Tibial nerve (tissue), 4 donors: ENCODE results near the gene UBE2D1. TPM values are rescaled to one million over a fixed set of nuclear protein-coding genes. Genes with fewer than 3 reads are reported as not detected.

ENCODE experiments used
- DNase-seq, 2 donors: peaks; one replicate each; pipeline ENCODE4 v3.0.0-alpha.2; 2019; ENCODE audit warnings: low spot score in 2 of 2
- H3K27ac ChIP-seq, 4 donors: fragments of 200-600 bp; sonication (generic) in 3 of 4; one replicate each; pipeline ENCODE4 v1.5.1; 2017 to 2019; ENCODE audit warnings: mild to moderate bottlenecking in 1 of 4
- H3K27me3 ChIP-seq, 2 donors: fragments of 200-600 bp; sonication (generic) in 1 of 2; one replicate each; pipeline versions ENCODE4 v1.5.1 to v1.6.0; 2017 to 2019
- H3K36me3 ChIP-seq, 3 donors: fragments of 200-600 bp; sonication (generic); one replicate each; pipeline ENCODE4 v1.5.1; 2018 to 2019
- H3K4me1 ChIP-seq, 4 donors: fragments of 200-600 bp; sonication (generic) in 3 of 4; one replicate each; pipeline ENCODE4 v1.5.1; 2017 to 2019
- H3K4me3 ChIP-seq, 4 donors: fragments of 200-600 bp; sonication (generic) in 3 of 4; one replicate each; pipeline ENCODE4 v1.5.1; 2017 to 2019; ENCODE audit warnings: mild to moderate bottlenecking in 1 of 4, moderate library complexity in 1 of 4
- H3K9me3 ChIP-seq, 4 donors: fragments of 200-600 bp; sonication (generic) in 3 of 4; one replicate each; pipeline ENCODE4 v1.5.1; 2017 to 2019
- EP300 ChIP-seq, 2 donors: sonication (generic); formaldehyde crosslinking; IDR thresholded peaks; one replicate each; pipeline ENCODE4 v1.6.1; 2017; ENCODE audit warnings: antibody characterized with exemption in 2 of 2, mild to moderate bottlenecking in 1 of 2
- POLR2A ChIP-seq, 2 donors: fragments of 450-650 bp; IDR thresholded peaks; one replicate each; pipeline ENCODE4 v1.6.1; 2017; ENCODE audit warnings: antibody characterized with exemption in 2 of 2, mild to moderate bottlenecking in 2 of 2, moderate library complexity in 2 of 2
- WGBS, 2 donors: methylation state at CpG; one replicate each; pipeline ENCODE4 v1.1.5; 2018; 5-methylcytosine and 5-hydroxymethylcytosine counted together
- total RNA-seq, 4 donors: library from RNA; depleted of rRNA; stranded (reverse); fragments of >200 nt; gene quantifications; one replicate each; pipeline ENCODE4 v1.1.0, GENCODE V29; 2016
- TF ChIP-seq, protein P1 (sequence below), 5 experiments: fragments of 200-600 bp in 3 of 5; fragments of 450-650 bp in 2 of 5; sonication (generic) in 3 of 5; IDR thresholded peaks; one replicate each; pipeline ENCODE4 v1.5.1; 2016 to 2019; ENCODE audit warnings: antibody characterized with exemption in 5 of 5, mild to moderate bottlenecking in 3 of 5, moderate library complexity in 2 of 5

UBE2D1 gene
- total RNA-seq, 4 donors from 2014 or later = 9.3 to 22.5 (median 12.9) TPM

- Histone ChIP-seq H3K4me1 (peaks cover 0 to 32% (median 0%) of the 10 kb centered on the region in 4 donors), H3K27ac (no peak overlapping the region), H3K36me3 (no peaks in the 10 kb centered on the region), H3K4me3 (no peak overlapping the region), H3K27me3 (no peaks in the 10 kb centered on the region), H3K9me3 (no peaks in the 10 kb centered on the region)
- WGBS, 2 donors = 48 to 61% methylated on average over 2 of the region's 2 CpGs
- TF ChIP-seq EP300 (IDR thresholded peaks at IDR 0.05) (no peak), POLR2A (IDR thresholded peaks at IDR 0.05) (no peak)
- TF ChIP-seq, protein P1, sequence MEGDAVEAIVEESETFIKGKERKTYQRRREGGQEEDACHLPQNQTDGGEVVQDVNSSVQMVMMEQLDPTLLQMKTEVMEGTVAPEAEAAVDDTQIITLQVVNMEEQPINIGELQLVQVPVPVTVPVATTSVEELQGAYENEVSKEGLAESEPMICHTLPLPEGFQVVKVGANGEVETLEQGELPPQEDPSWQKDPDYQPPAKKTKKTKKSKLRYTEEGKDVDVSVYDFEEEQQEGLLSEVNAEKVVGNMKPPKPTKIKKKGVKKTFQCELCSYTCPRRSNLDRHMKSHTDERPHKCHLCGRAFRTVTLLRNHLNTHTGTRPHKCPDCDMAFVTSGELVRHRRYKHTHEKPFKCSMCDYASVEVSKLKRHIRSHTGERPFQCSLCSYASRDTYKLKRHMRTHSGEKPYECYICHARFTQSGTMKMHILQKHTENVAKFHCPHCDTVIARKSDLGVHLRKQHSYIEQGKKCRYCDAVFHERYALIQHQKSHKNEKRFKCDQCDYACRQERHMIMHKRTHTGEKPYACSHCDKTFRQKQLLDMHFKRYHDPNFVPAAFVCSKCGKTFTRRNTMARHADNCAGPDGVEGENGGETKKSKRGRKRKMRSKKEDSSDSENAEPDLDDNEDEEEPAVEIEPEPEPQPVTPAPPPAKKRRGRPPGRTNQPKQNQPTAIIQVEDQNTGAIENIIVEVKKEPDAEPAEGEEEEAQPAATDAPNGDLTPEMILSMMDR (IDR thresholded peaks at IDR 0.05) = no peak
- no peak for DNase-seq
These were observed 13.8 kb downstream of the UBE2D1 start for GRCh38 chr10:58348571-58349033.

DNA sequence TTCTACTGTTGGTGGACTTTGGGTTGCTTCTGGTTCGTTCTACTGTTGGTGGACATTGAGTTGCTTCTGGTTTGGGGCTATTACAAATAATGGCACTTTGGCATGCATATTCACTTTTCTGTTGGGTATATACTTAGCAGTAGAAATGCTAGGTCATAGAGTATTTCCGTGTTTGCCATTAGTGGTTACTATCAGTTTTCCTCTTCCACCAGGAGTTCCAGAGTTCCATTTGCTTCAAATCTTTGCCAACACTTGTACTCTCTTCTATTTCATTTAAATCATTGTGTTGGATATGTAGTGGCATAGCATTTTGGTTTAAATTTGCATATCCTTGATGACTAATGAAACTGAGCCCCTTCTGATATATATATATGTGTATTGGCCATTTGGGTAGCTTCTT is 15.2 kb downstream of the UBE2D1 start:
- Histone ChIP-seq H3K4me3 (no peak overlapping the region), H3K36me3 (no peaks in the 10 kb centered on the region), H3K9me3 (no peaks in the 10 kb centered on the region), H3K27me3 (no peaks in the 10 kb centered on the region), H3K4me1 (peaks cover 0 to 33% (median 0%) of the 10 kb centered on the region in 4 donors), H3K27ac (no peak overlapping the region)
- no peak for DNase-seq
- TF ChIP-seq EP300 (IDR thresholded peaks at IDR 0.05) (no peak), POLR2A (IDR thresholded peaks at IDR 0.05) (no peak)
- TF ChIP-seq, protein P1 (IDR thresholded peaks at IDR 0.05) = no peak
- 91 to 93% methylated on average over 2 of the region's 2 CpGs for WGBS, 2 donors

GRCh38 chr10:58350619-58351323 is 16.0 kb downstream of the UBE2D1 start:
- Histone ChIP-seq H3K27me3 (no peaks in the 10 kb centered on the region), H3K27ac (no peak overlapping the region), H3K9me3 (no peaks in the 10 kb centered on the region), H3K36me3 (no peaks in the 10 kb centered on the region), H3K4me1 (peaks cover 0 to 36% (median 0%) of the 10 kb centered on the region in 4 donors), H3K4me3 (no peak overlapping the region)
- no peak for TF ChIP-seq EP300 (IDR thresholded peaks at IDR 0.05)
- TF ChIP-seq, protein P1 (IDR thresholded peaks at IDR 0.05) = no peak
- no peak for TF ChIP-seq POLR2A (IDR thresholded peaks at IDR 0.05)
- WGBS, 2 donors = 75 to 78% methylated on average over 6 of the region's 6 CpGs
- no peak for DNase-seq

- Histone ChIP-seq H3K9me3 (no peaks in the 10 kb centered on the region), H3K4me1 (peaks cover 0 to 36% (median 0%) of the 10 kb centered on the region in 4 donors)
- WGBS, 2 donors = 87 to 90% methylated on average over 7 of the region's 7 CpGs
These were observed 17.1 kb downstream of the UBE2D1 start for GRCh38 chr10:58351616-58352578.

More at GRCh38 chr10:58351616-58352578, 17.1 kb downstream of the UBE2D1 start:
- no peak overlapping the region for H3K4me3 ChIP-seq
- no peak for DNase-seq
- TF ChIP-seq EP300 (IDR thresholded peaks at IDR 0.05) (no peak), POLR2A (IDR thresholded peaks at IDR 0.05) (no peak)
- TF ChIP-seq, protein P1 (IDR thresholded peaks at IDR 0.05) = no peak
- no peaks in the 10 kb centered on the region for H3K36me3 ChIP-seq
- H3K27ac ChIP-seq = no peak overlapping the region
- H3K27me3 ChIP-seq = no peaks in the 10 kb centered on the region
